GM12878 (cell line): ENCODE results near the gene FBXL2. TPM values are rescaled to one million over a fixed set of nuclear protein-coding genes. Genes with fewer than 3 reads are reported as not detected.

Experiments
- ATAC-seq: fragments of 200-7000 bp; cut with Tn5 transposase; 3 replicates; pipeline ENCODE4 v1.9.1; 2020; ENCODE audit warnings: mild to moderate bottlenecking, moderate library complexity
- BruUV-seq: library from RNA; stranded (reverse); fragments of 400-500 nt; replicated peaks from 2 replicates; lab custom pipeline; 2021; lab: Mats Ljungman, UMichigan
- CTCF ChIA-PET: fragments of 300-600 bp; sonication (Branson Sonifier 250); formaldehyde crosslinking; extraction: SDS; loops from one replicate; lab custom pipeline; 2021; ENCODE audit warnings: inconsistent platforms; lab: Yijun Ruan, JAX
- POLR2A ChIA-PET: fragments of 350-600 bp; formaldehyde crosslinking; extraction: SDS; loops from one replicate; lab custom pipeline; 2021; ENCODE audit warnings: inconsistent platforms; lab: Charles Lee
- RAD21 ChIA-PET: fragments of 300-600 bp; sonication (Branson Sonifier 250); formaldehyde crosslinking; loops from one replicate; lab custom pipeline; 2023; ENCODE audit warnings: antibody characterized with exemption; ENCODE audit not compliant: unreplicated experiment; lab: Charles Lee
- SMC1A ChIA-PET: fragments of 300-600 bp; sonication (Branson Sonifier 250); formaldehyde crosslinking; loops from one replicate; lab custom pipeline; 2023; ENCODE audit not compliant: unreplicated experiment, uncharacterized antibody; lab: Charles Lee
- DNase-seq: peaks from one replicate; pipeline ENCODE4 v3.0.0-alpha.2; 2011; ENCODE audit warnings: low read depth, low spot score
- FAIRE-seq: peaks from 3 replicates; lab custom pipeline; 2011; peaks lifted over from hg19 to GRCh38; lab: Jason Lieb, UNC
- H2AFZ ChIP-seq: 2 replicates; pipeline ENCODE4 v1.6.0; 2011; ENCODE audit warnings: low read depth, low read length, control low read depth; ENCODE audit not compliant: control insufficient read depth
- H3K27ac ChIP-seq: 2 replicates; pipeline ENCODE4 v1.5.1; 2011; ENCODE audit warnings: control low read depth; ENCODE audit not compliant: control insufficient read depth, insufficient read depth
- H3K27me3 ChIP-seq, 2 experiments: replicated peaks in 1 of 2; 2 replicates each; pipeline versions ENCODE4 v1.6.0 to v1.6.1; 2011; ENCODE audit warnings: low read length in 1 of 2; ENCODE audit not compliant: control insufficient read depth in 2 of 2, insufficient read depth in 2 of 2
- H3K36me3 ChIP-seq, 2 experiments: 2 replicates each; pipeline ENCODE4 v1.5.1; 2011; ENCODE audit warnings: low read length in 1 of 2; ENCODE audit not compliant: control insufficient read depth in 2 of 2, insufficient read depth in 2 of 2
- H3K4me1 ChIP-seq: 2 replicates; pipeline ENCODE4 v1.6.1; 2011; ENCODE audit warnings: mild to moderate bottlenecking, low read length, moderate library complexity, mixed read lengths; ENCODE audit not compliant: control insufficient read depth, insufficient read depth
- H3K4me2 ChIP-seq: 2 replicates; pipeline ENCODE4 v1.6.0; 2011; ENCODE audit warnings: control low read depth; ENCODE audit not compliant: control insufficient read depth, insufficient read depth
- H3K4me3 ChIP-seq: fragments of 200-600 bp; sonication (generic); 2 replicates; pipeline ENCODE4 v1.5.1; 2016
- H3K79me2 ChIP-seq: 2 replicates; pipeline ENCODE4 v1.6.0; 2011; ENCODE audit warnings: low read length; ENCODE audit not compliant: control insufficient read depth, insufficient read depth
- H3K9ac ChIP-seq: 2 replicates; pipeline ENCODE4 v1.8.0; 2011; ENCODE audit warnings: low read length, control low read depth, mixed read lengths; ENCODE audit not compliant: control insufficient read depth, insufficient read depth
- H3K9me3 ChIP-seq: replicated peaks from 3 replicates; pipeline ENCODE4 v1.5.1; 2011; ENCODE audit warnings: mild to moderate bottlenecking, low read length; ENCODE audit not compliant: control insufficient read depth, insufficient read depth
- H4K20me1 ChIP-seq: 2 replicates; pipeline ENCODE4 v1.6.0; 2011; ENCODE audit not compliant: control insufficient read depth, insufficient read depth
- BCL11A ChIP-seq: IDR thresholded peaks from 2 replicates; pipeline ENCODE4 v1.6.1; 2011; ENCODE audit warnings: low read depth, low read length
- CREB1 ChIP-seq: IDR thresholded peaks from 2 replicates; pipeline ENCODE4 v1.6.1; 2012; ENCODE audit warnings: low read depth, mild to moderate bottlenecking, inconsistent platforms
- IKZF2 ChIP-seq, 2 experiments: fragments of 450-650 bp; IDR thresholded peaks; 2 replicates each; pipeline ENCODE4 v1.6.1; 2017; ENCODE audit warnings: mild to moderate bottlenecking in 2 of 2, moderate library complexity in 2 of 2
- KAT2A ChIP-seq: conservative IDR thresholded peaks from 2 replicates; pipeline ENCODE4 v1.6.1; 2011; ENCODE audit warnings: low read depth, low read length; ENCODE audit not compliant: control insufficient read depth
- KDM1A ChIP-seq: fragments of 200-600 bp; sonication (generic); IDR thresholded peaks from 2 replicates; pipeline ENCODE4 v1.6.1; 2016; ENCODE audit warnings: borderline replicate concordance
- MEF2A ChIP-seq: IDR thresholded peaks from 2 replicates; pipeline ENCODE4 v1.6.1; 2011; ENCODE audit warnings: low read depth, mild to moderate bottlenecking, low read length, moderate library complexity; ENCODE audit not compliant: insufficient read depth
- MTA3 ChIP-seq: IDR thresholded peaks from 2 replicates; pipeline ENCODE4 v1.6.1; 2012; ENCODE audit warnings: low read length, inconsistent platforms, borderline replicate concordance
- NFYB ChIP-seq: IDR thresholded peaks from 2 replicates; pipeline ENCODE4 v1.6.1; 2011; ENCODE audit warnings: low read depth, mild to moderate bottlenecking, low read length, improper control_type of control experiment, moderate library complexity; ENCODE audit not compliant: insufficient read depth
- POU2F2 ChIP-seq: IDR thresholded peaks from 3 replicates; pipeline ENCODE4 v1.6.1; 2011; ENCODE audit warnings: low read depth, mild to moderate bottlenecking, low read length, borderline replicate concordance
- SMAD5 ChIP-seq: IDR thresholded peaks from 2 replicates; pipeline ENCODE4 v1.6.1; 2016; ENCODE audit warnings: antibody characterized with exemption, low read depth
- SUZ12 ChIP-seq: fragments of 200-600 bp; sonication (generic); IDR thresholded peaks from one replicate; pipeline ENCODE4 v1.6.1; 2018; ENCODE audit warnings: antibody characterized with exemption, mild to moderate bottlenecking; ENCODE audit not compliant: unreplicated experiment
- ZNF622 ChIP-seq: fragments of 450-650 bp; IDR thresholded peaks from 2 replicates; pipeline ENCODE4 v1.6.1; 2017; ENCODE audit warnings: mild to moderate bottlenecking, inconsistent platforms
- WGBS: methylation state at CpG from one replicate; pipeline ENCODE4 v1.1.6; 2016; ENCODE audit warnings: low lambda C conversion rate; ENCODE audit not compliant: insufficient replicate concordance, insufficient coverage; ENCODE audit errors: missing lambda C conversion rate; 5-methylcytosine and 5-hydroxymethylcytosine counted together
- in situ Hi-C: fragments of 300-500 bp; cut with MboI; formaldehyde crosslinking; loops from 9 replicates; pipeline ENCODE4 v1.14.3; 2018; ENCODE audit warnings: mixed read lengths
- intact Hi-C: fragments of 100-400 bp; cut with micrococcal nuclease; formaldehyde crosslinking; loops from one replicate; pipeline ENCODE4 v1.14.2; 2022; ENCODE audit not compliant: unreplicated experiment
- polyA plus RNA-seq, 11 experiments: library from polyadenylated mRNA; depleted of rRNA in 4 of 11; unstranded in 6 of 11; stranded (reverse) in 5 of 11; fragments of >200 nt; fragmentation: Nextera tagmentation in 4 of 11; fragmentation: Illumina TruSeq in 1 of 11; extraction: Ambion mirVana in 4 of 11; extraction: Trizol in 1 of 11; gene quantifications; 1 replicate in 1 of 11; 2 replicates in 10 of 11; pipeline versions ENCODE4 v1.2.1 to v1.2.3, GENCODE V29; 2011 to 2016; ENCODE audit warnings: inconsistent platforms in 2 of 11, missing spikeins in 2 of 11, low read depth in 1 of 11
- total RNA-seq, 4 experiments: library from RNA; depleted of rRNA in 3 of 4; stranded (reverse); fragments of >200 nt in 3 of 4; fragmentation: Illumina TruSeq in 1 of 4; extraction: Trizol in 1 of 4; gene quantifications; 2 replicates each; pipeline versions ENCODE4 v1.2.1 to v1.2.3, GENCODE V29; 2013 to 2021
- TF ChIP-seq, protein P1 (sequence below): IDR thresholded peaks from 2 replicates; pipeline ENCODE4 v1.6.1; 2012; ENCODE audit warnings: low read length, inconsistent platforms
- TF ChIP-seq, protein P2 (sequence below): fragments of 450-650 bp; conservative IDR thresholded peaks from 2 replicates; pipeline ENCODE4 v1.6.1; 2017; ENCODE audit warnings: mild to moderate bottlenecking, moderate library complexity
- TF ChIP-seq, protein P3 (sequence below): fragments of 450-650 bp; IDR thresholded peaks from 2 replicates; pipeline ENCODE4 v1.6.1; 2016; ENCODE audit warnings: mild to moderate bottlenecking, moderate library complexity, borderline replicate concordance

FBXL2 gene
- total and polyA plus RNA-seq, 10 of the 15 experiments (the other 5 are each of a cell fraction or from before 2014, with no cell fraction given): 0.04 to 0.72 (median 0.15) TPM; not detected in 1

DNA sequence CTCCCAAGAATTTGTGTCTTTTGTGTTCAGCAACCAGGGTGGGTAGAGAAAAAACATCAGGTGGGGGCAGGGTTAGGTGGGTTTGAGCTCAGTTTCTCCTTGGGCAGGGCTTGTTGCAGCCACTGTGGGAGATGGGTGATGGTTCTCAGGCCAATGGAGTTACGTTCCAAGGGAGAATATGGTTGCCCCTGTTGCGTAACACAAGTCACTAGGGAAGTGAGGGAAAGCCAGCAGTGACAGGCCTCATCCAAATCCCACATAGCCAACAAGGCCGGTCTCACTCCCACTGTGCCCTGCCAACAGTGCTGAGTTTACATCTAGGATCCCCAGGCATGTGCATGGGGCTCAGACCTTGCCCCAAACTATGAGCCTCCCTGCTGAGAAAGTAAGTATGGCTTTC lies 7.9 kb upstream of the FBXL2 start:
- Histone ChIP-seq H3K9me3 (no peaks in the 10 kb centered on the region), H3K79me2 (no peaks in the 10 kb centered on the region), H3K27me3 (no peaks in the 10 kb centered on the region; a peak in 2 of 4 replicates), H3K4me1 (no peaks in the 10 kb centered on the region), H3K36me3 (no peaks in the 10 kb centered on the region), H3K4me2 (no peak overlapping the region), H4K20me1 (no peaks in the 10 kb centered on the region), H3K4me3 (no peak overlapping the region), H3K27ac (no peak overlapping the region), H3K9ac (no peak overlapping the region), H2AFZ (no peak overlapping the region)
- ChIA-PET POLR2A (no interaction called here), CTCF (no interaction called here), RAD21 (interaction anchor here (1.6 kb wide), 1 partner anchor 138 kb away, joined by 3 read pairs; no protein-coding TSS in a partner anchor), SMC1A (interaction anchor here (0.6 kb wide), 1 partner anchor 94 kb away, joined by 3 read pairs; no protein-coding TSS in a partner anchor)
- no peak for FAIRE-seq
- TF ChIP-seq KDM1A (no peak), POU2F2 (no peak), NFYB (no peak), SUZ12 (no peak), KAT2A (no peak), CREB1 (no peak), MTA3 (no peak), ZNF622 (no peak), MEF2A (no peak), SMAD5 (no peak), BCL11A (no peak), IKZF2 (IDR thresholded peaks at IDR 0.05) (no peak)
- TF ChIP-seq, protein P1, sequence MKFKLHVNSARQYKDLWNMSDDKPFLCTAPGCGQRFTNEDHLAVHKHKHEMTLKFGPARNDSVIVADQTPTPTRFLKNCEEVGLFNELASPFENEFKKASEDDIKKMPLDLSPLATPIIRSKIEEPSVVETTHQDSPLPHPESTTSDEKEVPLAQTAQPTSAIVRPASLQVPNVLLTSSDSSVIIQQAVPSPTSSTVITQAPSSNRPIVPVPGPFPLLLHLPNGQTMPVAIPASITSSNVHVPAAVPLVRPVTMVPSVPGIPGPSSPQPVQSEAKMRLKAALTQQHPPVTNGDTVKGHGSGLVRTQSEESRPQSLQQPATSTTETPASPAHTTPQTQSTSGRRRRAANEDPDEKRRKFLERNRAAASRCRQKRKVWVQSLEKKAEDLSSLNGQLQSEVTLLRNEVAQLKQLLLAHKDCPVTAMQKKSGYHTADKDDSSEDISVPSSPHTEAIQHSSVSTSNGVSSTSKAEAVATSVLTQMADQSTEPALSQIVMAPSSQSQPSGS: no peak
- TF ChIP-seq, protein P2, sequence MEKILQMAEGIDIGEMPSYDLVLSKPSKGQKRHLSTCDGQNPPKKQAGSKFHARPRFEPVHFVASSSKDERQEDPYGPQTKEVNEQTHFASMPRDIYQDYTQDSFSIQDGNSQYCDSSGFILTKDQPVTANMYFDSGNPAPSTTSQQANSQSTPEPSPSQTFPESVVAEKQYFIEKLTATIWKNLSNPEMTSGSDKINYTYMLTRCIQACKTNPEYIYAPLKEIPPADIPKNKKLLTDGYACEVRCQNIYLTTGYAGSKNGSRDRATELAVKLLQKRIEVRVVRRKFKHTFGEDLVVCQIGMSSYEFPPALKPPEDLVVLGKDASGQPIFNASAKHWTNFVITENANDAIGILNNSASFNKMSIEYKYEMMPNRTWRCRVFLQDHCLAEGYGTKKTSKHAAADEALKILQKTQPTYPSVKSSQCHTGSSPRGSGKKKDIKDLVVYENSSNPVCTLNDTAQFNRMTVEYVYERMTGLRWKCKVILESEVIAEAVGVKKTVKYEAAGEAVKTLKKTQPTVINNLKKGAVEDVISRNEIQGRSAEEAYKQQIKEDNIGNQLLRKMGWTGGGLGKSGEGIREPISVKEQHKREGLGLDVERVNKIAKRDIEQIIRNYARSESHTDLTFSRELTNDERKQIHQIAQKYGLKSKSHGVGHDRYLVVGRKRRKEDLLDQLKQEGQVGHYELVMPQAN: no peak
- TF ChIP-seq, protein P3, sequence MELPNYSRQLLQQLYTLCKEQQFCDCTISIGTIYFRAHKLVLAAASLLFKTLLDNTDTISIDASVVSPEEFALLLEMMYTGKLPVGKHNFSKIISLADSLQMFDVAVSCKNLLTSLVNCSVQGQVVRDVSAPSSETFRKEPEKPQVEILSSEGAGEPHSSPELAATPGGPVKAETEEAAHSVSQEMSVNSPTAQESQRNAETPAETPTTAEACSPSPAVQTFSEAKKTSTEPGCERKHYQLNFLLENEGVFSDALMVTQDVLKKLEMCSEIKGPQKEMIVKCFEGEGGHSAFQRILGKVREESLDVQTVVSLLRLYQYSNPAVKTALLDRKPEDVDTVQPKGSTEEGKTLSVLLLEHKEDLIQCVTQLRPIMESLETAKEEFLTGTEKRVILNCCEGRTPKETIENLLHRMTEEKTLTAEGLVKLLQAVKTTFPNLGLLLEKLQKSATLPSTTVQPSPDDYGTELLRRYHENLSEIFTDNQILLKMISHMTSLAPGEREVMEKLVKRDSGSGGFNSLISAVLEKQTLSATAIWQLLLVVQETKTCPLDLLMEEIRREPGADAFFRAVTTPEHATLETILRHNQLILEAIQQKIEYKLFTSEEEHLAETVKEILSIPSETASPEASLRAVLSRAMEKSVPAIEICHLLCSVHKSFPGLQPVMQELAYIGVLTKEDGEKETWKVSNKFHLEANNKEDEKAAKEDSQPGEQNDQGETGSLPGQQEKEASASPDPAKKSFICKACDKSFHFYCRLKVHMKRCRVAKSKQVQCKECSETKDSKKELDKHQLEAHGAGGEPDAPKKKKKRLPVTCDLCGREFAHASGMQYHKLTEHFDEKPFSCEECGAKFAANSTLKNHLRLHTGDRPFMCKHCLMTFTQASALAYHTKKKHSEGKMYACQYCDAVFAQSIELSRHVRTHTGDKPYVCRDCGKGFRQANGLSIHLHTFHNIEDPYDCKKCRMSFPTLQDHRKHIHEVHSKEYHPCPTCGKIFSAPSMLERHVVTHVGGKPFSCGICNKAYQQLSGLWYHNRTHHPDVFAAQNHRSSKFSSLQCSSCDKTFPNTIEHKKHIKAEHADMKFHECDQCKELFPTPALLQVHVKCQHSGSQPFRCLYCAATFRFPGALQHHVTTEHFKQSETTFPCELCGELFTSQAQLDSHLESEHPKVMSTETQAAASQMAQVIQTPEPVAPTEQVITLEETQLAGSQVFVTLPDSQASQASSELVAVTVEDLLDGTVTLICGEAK: no peak
- intact Hi-C loops: no loop called here
- no TSS peak for BruUV-seq
- DNase-seq: no peak
- 51% methylated on average over 3 of the region's 3 CpGs for WGBS
- ATAC-seq: no peak
- in situ Hi-C loops: no loop called here
